HG03457 (cell line): ENCODE results near the gene MDC1.
A peak's percentile ranks its signal among the peaks of the same experiment; 100 is the strongest.

Experiments
- ATAC-seq: cut with Tn5 transposase; IDR thresholded peaks from one replicate; pipeline ENCODE4 v1.9.1; 2021; ENCODE audit warnings: moderate number of reproducible peaks; ENCODE audit not compliant: unreplicated experiment

The MDC1 gene

DNA sequence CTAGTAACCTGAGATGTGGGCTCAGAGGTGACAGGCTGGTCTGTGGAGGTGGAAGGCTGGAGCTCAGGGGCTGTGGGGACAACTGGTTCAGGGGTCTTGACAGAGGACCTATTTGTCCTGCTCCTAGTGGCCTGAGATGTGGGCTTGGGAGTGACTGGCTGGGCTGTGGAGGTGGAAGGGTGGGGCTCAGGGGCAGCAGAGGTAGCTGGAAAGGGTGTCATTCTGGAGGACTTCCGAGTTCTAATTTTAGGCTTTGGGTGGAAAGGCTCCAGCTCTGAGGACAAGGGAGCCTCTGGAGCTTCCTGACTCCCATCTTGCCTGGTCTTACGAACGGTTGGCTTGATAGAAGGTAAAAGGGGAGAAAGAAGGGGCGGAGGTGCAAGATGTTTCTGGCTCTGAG, 11.5 kb downstream of the MDC1 start:
- ATAC-seq: no peak

DNA sequence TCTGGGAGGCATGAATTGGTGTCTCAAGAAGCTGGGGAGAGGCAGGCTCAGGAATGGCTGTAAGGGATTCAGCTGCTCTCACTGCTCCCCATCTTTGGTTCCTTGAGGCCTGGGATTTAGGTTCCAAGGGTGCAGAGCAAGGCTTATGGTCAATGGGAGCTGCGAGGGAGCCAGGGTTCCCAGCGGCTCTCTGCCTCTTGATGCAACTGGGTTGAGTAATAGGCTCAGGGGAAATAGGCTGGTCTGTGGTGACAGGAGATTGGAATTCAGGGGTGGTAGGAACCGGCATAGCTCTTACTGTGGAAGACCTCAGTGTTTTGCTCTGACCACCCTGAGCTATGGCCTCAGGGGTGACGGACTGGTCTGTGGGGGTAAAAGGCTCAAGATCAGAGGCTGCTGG, 13.3 kb downstream of the MDC1 start:
- no peak for ATAC-seq

DNA sequence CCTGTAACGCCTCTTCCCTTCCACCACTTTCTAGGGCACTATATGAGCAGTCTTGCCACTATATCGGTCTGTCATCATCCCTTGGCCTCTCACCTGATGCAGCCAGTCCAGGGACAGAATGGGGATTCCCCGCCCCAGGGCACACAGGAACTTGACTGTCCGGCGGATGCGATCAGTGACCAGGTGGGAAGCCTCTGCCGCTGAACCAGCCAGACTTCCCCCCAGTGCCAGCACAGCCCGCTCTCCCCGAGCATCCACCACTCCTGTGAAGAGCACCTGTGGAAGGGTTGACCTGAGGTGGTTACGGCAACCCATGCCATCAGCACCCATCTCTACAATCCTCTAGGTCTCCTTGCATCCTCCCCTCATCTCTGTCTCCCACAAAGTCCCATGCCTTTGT, 14.1 kb downstream of the MDC1 start:
- no peak for ATAC-seq

DNA sequence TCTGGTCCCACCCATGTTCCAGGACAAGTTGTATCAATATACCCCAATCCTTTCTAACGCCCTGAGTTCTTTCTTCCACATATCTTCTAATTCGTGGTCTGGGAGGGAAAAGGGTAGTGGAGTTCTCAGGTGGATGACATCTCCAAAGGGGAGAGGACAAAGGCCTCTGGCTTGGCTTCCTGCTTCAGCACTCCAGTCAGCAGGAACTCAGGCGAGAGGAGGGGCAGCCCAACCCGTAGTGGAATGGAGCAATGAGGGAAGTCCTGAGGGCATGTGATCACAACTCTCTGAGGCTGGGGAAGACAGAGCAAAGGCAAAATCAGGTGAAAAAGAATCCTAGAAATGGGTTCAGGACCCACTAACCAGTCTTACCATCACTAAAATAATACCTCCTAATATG, 16.7 kb downstream of the MDC1 start:
- ATAC-seq: no peak

DNA sequence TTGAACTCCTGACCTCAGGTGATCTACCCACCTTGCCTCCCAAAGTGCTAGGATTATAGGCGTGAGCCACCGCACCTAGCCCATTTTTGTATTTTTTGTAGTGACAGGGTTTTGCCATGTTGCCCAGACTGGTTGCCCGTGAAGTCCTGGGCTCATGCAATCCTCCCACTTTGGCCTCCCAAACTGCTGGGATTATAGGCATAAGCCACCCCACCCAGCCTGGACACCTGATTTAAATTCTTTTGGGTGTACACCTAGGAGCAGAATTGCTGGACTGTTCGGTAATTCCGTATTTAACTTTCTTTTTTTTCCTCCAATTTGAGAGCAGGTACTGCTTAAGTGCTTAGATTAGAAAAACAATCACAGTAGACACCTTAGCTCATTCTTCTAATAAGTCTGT, 20.6 kb downstream of the MDC1 start:
- ATAC-seq: no peak

DNA sequence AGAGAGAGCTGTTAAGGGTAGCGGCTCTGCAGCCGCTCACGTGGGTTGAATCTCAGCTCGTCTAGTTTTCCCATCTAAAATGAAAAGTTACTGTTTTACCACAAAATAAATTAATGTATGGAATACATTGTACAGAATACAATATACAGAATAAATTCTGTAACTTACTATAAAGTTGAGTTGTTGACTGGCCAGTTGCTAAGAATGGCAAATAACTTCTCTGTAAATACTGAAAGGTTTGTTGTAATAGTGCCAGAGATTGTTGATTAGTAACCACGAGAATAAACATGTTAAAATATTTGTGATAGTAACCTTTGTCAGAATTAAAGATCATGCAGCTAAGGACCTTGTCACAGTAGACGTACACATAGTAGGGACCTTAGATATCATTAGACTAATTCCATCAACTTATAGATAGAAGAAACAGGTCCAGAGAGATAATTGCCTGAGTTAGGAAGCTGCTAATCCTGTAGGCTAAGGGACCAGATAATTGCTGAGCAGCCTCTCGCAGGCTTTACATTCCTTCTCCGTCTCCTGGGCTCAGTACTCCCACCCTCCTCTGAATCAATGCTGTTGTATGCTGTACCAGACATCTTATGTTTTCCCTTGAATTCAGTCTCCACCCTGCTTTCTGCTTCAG, 25.8 kb downstream of the MDC1 start:
- no peak for ATAC-seq

DNA sequence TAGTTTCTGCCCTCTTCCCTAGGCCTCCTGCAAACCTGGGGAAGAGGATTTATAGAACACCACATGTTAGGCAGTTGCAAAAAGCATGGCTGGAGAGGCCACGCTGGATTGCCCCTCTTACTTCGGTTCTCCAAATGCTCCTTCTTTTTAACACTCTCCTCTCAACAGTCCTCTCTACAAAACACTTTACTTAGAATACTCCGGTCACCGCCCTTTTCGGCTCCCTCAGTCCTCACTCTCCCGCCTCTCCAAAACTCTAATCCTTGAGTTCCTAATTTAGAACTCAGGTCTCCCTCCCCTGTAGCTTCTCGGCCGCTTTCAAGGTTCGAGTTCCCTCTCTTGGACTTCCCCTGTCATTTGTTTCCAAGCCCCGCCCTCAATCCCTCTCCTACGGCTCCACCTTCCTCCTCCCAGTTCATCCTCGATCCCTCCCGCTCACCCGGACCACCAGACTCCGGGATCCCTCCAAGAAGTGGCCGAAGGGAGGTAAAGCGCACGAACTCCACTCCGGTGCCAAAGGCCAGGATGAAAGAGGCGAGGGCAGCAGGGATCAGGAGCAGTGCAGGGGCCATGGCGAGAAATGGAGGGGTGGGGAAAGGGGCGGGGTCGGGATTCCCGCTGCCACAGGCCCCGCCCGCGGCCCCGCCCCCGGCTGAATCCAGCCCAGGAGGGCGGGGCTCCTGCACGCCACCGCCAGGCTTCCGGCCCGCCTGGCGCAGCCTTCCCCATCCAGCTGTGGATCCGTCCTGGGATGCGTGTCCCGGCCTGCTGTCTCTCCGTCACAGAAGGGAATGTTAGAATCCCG, 26.5 kb downstream of the MDC1 start, which contains the start of gene NRM:
Gene NRM (minus strand): TSS at position 582 of the 805 bp plus-strand sequence. CDS start 10 bp downstream, at position 572.
- no peak for ATAC-seq

DNA sequence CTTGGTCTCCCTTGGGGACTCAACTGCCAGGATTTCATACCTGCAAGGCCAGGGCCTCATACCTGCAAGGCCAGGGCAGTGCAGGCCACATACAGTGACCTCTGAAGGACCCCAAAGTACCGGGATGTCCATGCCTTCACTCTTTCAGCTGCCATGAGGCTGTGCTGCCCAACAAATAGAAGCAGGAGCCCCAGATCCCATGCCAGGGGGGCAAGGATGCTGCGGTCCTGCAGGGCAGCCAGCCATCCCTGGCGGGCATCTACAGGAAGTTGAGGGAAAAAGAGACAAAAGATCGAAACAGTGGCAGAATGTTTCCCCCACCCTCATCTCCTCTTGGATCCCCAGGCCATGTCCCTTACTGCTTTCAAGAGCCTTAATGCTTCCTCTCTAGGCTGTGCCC, 27.1 kb downstream of the MDC1 start:
- ATAC-seq: no peak

DNA sequence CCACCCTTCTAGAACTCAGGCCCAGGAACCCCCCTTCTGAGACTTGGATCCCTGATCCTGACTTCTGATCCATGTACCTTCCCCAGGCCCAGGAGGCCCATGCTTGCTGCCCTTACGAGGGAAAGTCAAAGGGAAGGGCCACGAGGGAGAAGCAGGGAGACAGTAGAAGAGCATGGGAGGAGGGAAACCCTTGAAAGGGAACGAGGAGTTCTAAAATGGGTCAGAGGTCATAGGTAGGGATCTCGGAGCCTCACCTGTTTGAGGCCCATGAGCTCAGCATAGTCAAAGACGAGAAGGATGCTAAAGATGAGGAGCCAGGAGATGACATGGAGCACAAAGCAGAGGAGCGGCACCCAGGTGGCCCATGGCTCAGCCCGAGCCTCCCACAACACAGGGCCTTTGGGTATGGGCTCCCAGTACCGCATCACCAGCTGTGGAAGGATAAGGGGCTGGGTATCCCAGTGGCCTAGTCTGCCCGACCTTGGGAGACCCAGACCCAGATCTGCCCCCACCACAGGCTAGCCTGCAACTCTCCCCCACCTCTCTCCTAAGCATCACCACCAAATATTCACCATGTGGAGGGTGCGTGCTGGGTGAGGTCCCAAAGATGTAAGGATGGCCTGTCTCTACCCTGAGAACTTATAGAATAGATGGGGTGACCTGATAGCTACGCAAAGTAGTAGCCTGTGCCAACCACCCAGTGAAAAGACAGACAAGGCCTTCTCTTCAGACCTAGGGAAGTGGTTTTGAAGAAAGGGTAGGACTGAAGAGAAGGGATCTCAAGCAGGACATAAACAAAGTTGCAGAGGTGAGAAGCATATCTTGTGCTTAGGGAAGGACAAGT, 27.8 kb downstream of the MDC1 start:
- ATAC-seq: no peak

DNA sequence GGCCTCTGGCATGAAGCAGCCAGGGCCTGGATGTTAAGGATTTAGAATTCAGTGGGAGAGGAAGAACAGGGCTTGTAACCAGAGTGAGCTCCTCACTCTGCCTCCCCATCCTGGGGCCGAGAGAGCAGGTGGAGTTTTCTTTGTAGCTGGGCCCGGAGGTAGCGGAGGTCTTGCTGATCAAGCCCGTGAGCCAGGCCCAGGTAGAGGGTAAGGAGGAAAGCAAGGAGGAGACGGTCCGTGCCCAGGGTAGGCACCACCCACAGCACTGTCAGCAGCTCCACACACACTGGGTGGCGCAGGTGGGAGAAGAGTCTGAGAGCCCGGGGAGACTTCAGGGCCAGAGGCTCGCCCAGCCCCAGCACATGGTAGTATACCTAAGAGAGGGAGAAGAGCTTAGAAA, 28.5 kb downstream of the MDC1 start:
- no peak for ATAC-seq

DNA sequence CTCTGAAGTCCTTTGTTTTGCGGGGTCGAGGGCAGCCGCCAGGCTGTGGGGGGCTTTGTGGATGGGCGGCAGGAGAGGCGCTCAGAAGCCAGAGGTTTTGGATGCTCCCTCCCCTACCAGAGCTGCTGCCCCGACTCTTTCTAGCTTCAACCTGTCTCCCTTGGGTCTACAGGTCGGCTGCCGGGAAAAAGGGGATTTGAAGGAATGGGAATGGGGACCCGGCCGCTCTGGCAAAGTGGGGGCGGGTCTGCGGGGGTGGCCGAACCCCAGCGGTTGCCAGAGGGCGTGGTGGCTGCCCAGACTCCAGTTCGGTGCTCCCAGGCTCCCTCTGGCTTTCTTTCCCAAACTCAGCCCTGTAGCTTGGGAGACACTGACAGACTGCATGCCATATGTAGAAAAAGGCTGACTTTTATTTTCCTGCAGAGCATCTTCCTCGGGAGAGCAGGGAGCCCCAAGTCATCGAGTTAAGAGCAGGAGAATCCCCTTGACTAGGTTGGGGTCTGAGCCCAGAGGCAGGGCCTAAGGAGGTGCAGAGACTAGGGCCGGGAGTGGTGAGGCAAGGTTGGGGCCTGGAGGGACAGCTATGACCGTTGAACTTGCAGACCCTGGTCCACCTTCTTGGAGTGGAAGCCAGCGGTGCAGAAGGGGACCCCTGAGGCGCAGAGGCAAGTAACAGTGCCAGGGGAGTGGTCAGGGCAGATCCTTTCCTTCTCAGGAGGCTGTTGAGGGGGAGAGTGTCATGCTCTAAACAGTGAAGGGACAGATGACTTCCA, 29.2 kb downstream of the MDC1 start:
- no peak for ATAC-seq

DNA sequence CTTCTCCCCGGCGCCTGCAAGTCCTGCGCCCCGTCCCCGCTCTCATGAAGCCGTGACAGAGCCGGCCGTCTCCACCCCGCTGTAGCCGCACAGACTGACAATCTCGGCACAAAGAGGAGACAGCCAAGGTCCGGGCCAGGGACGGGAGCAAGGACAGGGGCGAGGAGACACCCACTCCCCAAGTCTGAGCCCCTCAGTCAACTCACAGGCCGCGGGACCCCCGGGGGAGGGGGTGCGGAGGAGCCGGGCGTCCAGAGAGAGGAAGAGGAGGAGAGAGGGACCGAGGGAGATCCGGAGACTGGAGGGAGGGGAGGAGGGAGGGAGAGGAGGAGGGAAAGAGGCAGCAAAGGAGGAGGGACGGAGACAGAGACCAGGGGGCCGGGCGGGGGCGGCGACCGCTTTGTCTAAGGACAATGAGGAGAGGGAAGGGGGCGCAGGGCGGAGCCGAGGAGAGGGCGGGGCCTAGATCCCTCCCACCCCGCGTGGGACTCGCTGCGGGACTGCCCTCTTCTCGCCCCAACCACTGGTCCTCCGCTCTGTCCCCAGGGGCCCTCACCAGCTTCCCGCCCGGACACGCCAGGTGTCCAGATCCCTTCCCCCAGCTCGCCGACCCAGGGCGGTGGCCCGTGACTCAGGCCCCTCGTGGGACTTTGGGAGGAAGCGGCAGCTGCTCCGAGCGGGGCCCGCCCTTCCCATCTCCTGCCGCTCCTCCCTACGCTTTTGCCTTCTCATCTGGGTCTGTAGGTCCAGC, 30.0 kb downstream of the MDC1 start:
- ATAC-seq: peak; percentile 28

DNA sequence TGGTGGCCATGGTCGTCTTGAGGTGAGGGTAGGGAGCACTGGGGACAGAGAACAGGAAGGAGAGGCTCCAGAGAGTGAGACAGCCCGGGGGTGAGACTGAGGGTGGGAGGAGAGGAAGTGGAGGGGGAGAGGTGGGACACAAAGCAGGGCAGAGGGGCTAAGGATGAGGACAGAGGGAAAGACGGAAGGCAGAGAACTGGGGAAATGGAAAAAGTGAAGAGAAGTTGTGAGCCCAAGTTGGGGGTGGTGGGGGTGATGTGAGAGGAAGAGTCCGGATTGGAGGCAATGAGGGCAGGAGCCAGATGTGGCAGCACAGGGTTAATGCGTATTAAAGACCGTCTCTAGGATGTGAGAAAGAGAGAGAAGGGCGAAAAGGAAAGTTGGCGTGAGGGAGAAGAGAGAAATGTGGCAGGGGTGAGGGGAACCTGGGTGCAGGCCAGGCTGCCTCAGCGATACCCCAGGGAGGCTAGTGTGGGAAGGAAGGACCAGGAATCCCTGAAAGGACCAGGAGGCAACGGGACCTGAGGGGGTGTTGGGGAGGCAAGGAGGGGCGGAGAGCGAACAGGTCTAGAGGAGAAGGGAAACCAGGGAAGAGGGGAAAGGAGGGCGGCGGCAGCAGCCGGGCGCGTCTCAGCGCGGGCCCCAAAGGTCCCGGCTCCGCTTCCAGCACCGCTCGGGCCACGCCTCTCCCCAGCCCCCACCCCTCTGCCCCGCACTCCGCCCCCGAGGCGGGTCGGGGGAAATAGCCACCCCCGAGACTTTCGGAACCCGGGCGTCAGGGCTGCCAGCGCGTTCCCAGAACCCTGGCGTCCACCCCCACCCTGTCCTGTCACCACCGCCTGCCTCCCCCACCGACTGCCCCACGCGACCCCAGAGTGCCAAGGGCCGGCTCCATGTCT, 30.8 kb downstream of the MDC1 start, which contains the start of gene PPP1R18:
Gene PPP1R18 (minus strand): TSS at position 637 of the 899 bp plus-strand sequence. CDS start 627 bp downstream, at position 10.
- ATAC-seq: no peak

DNA sequence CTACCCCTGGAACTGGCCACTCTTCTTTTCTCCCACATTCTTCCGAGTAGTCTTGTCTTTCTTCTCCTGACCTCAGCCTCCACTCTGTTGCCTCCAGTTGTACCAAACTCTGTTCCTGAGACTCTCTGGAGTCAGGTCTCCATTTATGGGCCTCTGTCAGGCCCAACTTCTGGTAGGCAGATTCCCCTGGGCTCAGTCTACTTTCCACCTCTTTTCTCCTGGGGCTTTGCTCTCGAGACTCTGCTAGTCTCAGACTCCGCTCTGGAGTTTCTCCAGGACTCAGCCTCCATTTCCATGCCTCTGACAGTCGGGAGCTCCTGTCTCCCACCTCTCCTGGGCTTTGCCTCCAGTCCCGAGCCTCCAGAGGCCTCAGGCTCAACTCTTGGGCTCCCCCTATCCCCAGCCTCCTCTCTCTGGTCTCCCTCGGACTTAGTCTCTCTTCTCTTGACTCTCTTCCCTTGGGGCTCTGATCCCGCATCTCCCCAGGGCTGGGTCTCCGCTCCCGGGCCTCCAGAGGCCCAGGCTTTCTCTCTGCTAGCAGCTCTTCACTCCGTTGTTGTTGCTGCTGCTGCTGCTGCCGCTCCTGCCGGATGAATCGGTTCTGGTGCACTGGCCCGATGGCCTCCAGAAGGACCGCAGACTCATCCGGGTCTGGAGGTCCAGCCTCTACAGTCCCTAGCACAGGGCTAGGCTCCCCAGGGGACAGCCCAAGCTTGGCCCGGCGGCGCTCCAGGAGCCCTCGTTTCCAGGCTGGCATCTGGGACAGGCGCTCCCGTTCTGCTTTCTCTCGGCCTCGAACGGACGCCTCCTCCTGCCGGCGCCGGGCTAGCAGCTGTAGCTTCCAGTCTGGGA, 31.7 kb downstream of the MDC1 start:
- ATAC-seq: no peak

DNA sequence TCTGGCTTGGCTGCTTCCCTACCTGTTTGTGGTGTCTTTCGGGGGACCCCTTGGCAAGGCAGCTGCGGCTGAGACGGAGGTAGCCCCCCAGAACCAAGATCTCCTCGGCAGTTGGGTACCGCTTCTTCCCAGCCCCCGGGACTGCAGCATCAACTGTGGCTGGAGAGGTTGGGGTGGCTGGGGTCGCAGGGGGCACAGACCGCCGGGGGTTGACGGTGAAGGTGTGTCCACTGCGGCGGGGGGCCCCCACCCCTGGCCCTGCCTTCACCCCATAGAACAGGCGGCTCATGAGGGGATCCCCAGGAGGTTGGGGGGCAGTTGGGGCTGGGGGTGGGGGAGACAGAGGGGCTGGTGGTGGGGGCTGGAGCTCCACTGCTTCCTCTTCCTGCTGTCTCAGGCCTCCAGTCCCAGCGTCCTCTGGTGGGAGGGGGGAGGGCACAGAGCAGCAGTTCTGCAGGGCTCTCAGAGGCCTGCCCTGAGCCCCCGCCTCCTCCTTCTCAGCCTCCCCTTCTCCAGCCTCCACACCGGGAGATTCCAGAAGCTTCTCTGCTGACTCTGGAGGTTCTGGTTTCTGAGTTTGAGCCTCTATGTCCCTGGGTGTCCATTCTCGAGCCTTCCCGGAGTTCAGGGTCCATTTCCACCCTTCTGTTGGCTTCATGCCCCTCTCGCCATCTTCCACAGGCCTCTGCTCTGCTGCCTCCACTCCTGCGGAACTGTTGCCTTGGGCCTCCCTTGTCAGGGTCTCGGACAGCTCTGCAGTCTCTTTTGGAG, 32.5 kb downstream of the MDC1 start:
- no peak for ATAC-seq

DNA sequence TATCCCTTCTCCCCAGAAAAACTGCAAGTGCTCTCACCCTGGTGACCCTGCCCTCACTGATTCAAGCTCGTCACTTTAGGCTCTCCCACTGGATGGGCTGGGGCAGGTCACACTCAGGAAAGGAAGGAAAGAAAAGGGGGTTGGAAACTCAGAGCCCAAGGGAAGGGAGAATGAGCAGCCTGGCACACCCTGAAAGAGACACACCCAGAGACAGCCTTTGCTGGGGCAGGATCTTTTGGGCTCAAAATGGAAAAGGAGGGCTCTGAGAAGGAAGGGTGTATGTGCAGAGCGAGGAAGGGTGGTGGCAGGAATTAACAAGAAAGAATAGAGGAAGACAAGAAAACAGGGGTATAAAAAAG, 33.1 kb downstream of the MDC1 start:
- no peak for ATAC-seq

DNA sequence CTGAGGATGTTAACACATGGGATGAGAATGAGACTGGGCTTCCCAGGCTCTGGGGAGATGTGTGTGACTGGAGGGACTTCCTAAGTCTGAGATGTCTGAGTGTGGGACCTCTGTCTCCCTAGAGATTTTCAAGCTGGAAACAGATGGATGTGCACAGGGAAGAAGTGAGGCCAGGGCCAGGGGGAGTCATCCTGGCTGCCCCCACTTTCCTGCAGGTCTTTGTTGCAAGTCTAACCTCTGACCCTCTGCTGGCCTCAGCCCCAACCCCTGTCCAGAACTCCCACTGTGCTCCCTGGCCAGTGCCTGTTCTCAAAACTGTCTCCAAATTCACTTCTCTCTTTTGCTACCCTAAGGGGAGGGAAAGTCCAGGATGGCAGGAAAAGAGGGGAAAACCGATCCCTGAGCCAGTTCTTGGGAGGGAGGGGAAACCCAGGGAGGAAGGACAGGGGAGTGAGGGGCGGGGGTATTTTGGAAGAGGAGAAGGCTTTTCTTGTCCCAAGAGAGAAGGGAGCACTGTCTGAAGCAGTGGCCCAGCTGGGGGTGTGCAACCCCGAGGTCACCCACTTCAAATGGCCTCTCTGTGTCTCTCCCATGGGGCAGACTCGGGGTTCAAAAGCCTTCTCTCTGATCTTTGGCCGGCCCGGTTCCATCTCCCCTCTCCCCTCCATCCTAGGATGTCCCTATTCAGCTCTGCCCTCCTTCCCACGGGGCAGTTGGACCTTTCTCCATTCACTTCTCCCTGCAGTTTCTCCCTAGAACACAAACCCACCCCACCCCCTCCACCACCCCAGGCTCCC, 33.7 kb downstream of the MDC1 start:
- no peak for ATAC-seq
